PC-3 (cell line): ENCODE results near the gene NEDD4. TPM values are rescaled to one million over a fixed set of nuclear protein-coding genes. Genes with fewer than 3 reads are reported as not detected.

Experiments used
- ATAC-seq: fragments of 200-7000 bp; cut with Tn5 transposase; 2 replicates; pipeline ENCODE4 v1.9.1; 2020; ENCODE audit warnings: mild to moderate bottlenecking, moderate library complexity
- BruUV-seq: library from RNA; stranded (reverse); fragments of 400-500 nt; replicated peaks from 2 replicates; lab custom pipeline; 2021; lab: Mats Ljungman, UMichigan
- CTCF ChIA-PET: fragments of 300-600 bp; sonication (Branson Sonifier 250); formaldehyde crosslinking; loops from one replicate; lab custom pipeline; 2022; ENCODE audit warnings: antibody characterized with exemption; lab: Charles Lee
- POLR2A ChIA-PET: fragments of 300-600 bp; sonication (Branson Sonifier 250); formaldehyde crosslinking; loops from one replicate; lab custom pipeline; 2022; ENCODE audit warnings: antibody characterized with exemption; ENCODE audit not compliant: unreplicated experiment; lab: Charles Lee
- DNase-seq: peaks from one replicate; pipeline ENCODE4 v3.0.0-alpha.2; 2015
- H2AFZ ChIP-seq: fragments of 300-600 bp; sonication (generic); 2 replicates; pipeline ENCODE4 v1.6.0; 2016; ENCODE audit warnings: antibody characterized with exemption, low read length
- H3F3A ChIP-seq: fragments of 300-600 bp; sonication (generic); one replicate; pipeline ENCODE4 v1.6.0; 2017; ENCODE audit warnings: antibody characterized with exemption, low read length, control low read depth, mild to moderate bottlenecking; ENCODE audit not compliant: unreplicated experiment
- H3K27ac ChIP-seq: fragments of 300-600 bp; sonication (generic); 2 replicates; pipeline ENCODE4 v1.5.1; 2016; ENCODE audit warnings: mild to moderate bottlenecking, low read length
- H3K27me3 ChIP-seq: fragments of 300-600 bp; sonication (generic); 2 replicates; pipeline ENCODE4 v1.6.1; 2016; ENCODE audit warnings: low read length, mixed read lengths
- H3K36me3 ChIP-seq: fragments of 300-600 bp; sonication (generic); 2 replicates; pipeline ENCODE4 v1.6.1; 2016; ENCODE audit warnings: low read depth, mixed run types, low read length, mixed read lengths
- H3K4me1 ChIP-seq: fragments of 300-600 bp; sonication (generic); 2 replicates; pipeline ENCODE4 v1.5.1; 2016; ENCODE audit warnings: low read length; ENCODE audit not compliant: insufficient read depth
- H3K4me2 ChIP-seq: fragments of 300-600 bp; sonication (generic); 2 replicates; pipeline ENCODE4 v1.6.0; 2016; ENCODE audit warnings: low read length
- H3K4me3 ChIP-seq: fragments of 300-600 bp; sonication (generic); 2 replicates; pipeline ENCODE4 v1.5.1; 2016; ENCODE audit warnings: mild to moderate bottlenecking, low read length, mixed read lengths
- H3K79me2 ChIP-seq: fragments of 300-600 bp; sonication (generic); 2 replicates; pipeline ENCODE4 v1.6.1; 2017; ENCODE audit warnings: low read length, mixed read lengths
- H3K9ac ChIP-seq: fragments of 300-600 bp; sonication (generic); 2 replicates; pipeline ENCODE4 v1.6.0; 2016; ENCODE audit warnings: mild to moderate bottlenecking, low read length
- H3K9me2 ChIP-seq: fragments of 300-600 bp; sonication (generic); replicated peaks from 2 replicates; pipeline ENCODE4 v1.6.1; 2016; ENCODE audit warnings: mixed run types, low read length, mixed read lengths
- H3K9me3 ChIP-seq: fragments of 300-600 bp; sonication (generic); 2 replicates; pipeline ENCODE4 v1.6.1; 2016; ENCODE audit warnings: low read length, mixed read lengths
- H4K20me1 ChIP-seq: fragments of 300-600 bp; sonication (generic); 2 replicates; pipeline ENCODE4 v1.6.1; 2016; ENCODE audit warnings: low read length, mixed read lengths
- CTCF ChIP-seq: fragments of 300-600 bp; sonication (generic); conservative IDR thresholded peaks from 2 replicates; pipeline ENCODE4 v1.5.1; 2017; ENCODE audit warnings: antibody characterized with exemption, low read depth, mild to moderate bottlenecking, low read length
- EZH2 ChIP-seq: fragments of 300-600 bp; sonication (generic); IDR thresholded peaks from one replicate; pipeline ENCODE4 v1.6.1; 2017; ENCODE audit warnings: antibody characterized with exemption, mild to moderate bottlenecking, low read length; ENCODE audit not compliant: unreplicated experiment
- EZH2phosphoT487 ChIP-seq: fragments of 300-600 bp; sonication (generic); IDR thresholded peaks from 2 replicates; pipeline ENCODE4 v1.6.1; 2018; ENCODE audit warnings: mild to moderate bottlenecking, antibody characterized with exemption, low read length, borderline replicate concordance
- intact Hi-C: fragments of 100-400 bp; cut with micrococcal nuclease; formaldehyde crosslinking; loops from 2 replicates; pipeline ENCODE4 v1.9.0; 2023
- total RNA-seq: library from RNA; depleted of rRNA; stranded (reverse); fragments of >200 nt; gene quantifications from 2 replicates; pipeline ENCODE4 v1.2.3, GENCODE V29; 2014

NEDD4 gene
- total RNA-seq, 1 experiment from 2014 or later = 9.6 TPM

- ChIA-PET CTCF (interaction anchor here (0.5 kb wide), 1 partner anchor 33 kb away, joined by 6 read pairs; no protein-coding TSS in a partner anchor), POLR2A (no interaction called here)
- H3K9ac ChIP-seq = no peak overlapping the region
- TF ChIP-seq EZH2 (no peak), CTCF (no peak), EZH2phosphoT487 (no peak)
- no peaks in the 10 kb centered on the region for H3K36me3 ChIP-seq
- no peaks in the 10 kb centered on the region for H3K9me3 ChIP-seq
- H2AFZ ChIP-seq = no peak overlapping the region
- H3K9me2 ChIP-seq = no peaks in the 10 kb centered on the region
- H3F3A ChIP-seq = no peaks in the 10 kb centered on the region
- H3K4me3 ChIP-seq = no peak overlapping the region
- H3K79me2 ChIP-seq = no peaks in the 10 kb centered on the region
- no peaks in the 10 kb centered on the region for H3K4me1 ChIP-seq
- ATAC-seq (no peak), DNase-seq (no peak)
- no peak overlapping the region for H3K27ac ChIP-seq
- no peak overlapping the region for H3K4me2 ChIP-seq
- intact Hi-C loops = no loop called here
- no peaks in the 10 kb centered on the region for H3K27me3 ChIP-seq
- BruUV-seq = no TSS peak
- H4K20me1 ChIP-seq = no peaks in the 10 kb centered on the region
These were observed 173.4 kb downstream of the NEDD4 start for GRCh38 chr15:55820043-55820442.

- ChIA-PET CTCF (no interaction called here), POLR2A (no interaction called here)
- Histone ChIP-seq H3K4me1 (no peaks in the 10 kb centered on the region), H3K9me2 (no peaks in the 10 kb centered on the region), H3K9me3 (no peaks in the 10 kb centered on the region), H3K4me2 (no peak overlapping the region), H3K36me3 (no peaks in the 10 kb centered on the region), H3K27ac (no peak overlapping the region), H2AFZ (no peak overlapping the region), H3K9ac (no peak overlapping the region), H3K79me2 (no peaks in the 10 kb centered on the region), H4K20me1 (no peaks in the 10 kb centered on the region), H3K27me3 (no peaks in the 10 kb centered on the region), H3F3A (no peaks in the 10 kb centered on the region), H3K4me3 (no peak overlapping the region)
- no TSS peak for BruUV-seq
- TF ChIP-seq CTCF = no peak
- no peak for TF ChIP-seq EZH2phosphoT487
- no peak for TF ChIP-seq EZH2
- ATAC-seq (no peak), DNase-seq (no peak)
- intact Hi-C loops = no loop called here
These were observed 173.9 kb downstream of the NEDD4 start for GRCh38 chr15:55819397-55820034.

- H3K27me3 ChIP-seq = no peaks in the 10 kb centered on the region
- ATAC-seq (no peak), DNase-seq (no peak)
- H3K9me2 ChIP-seq = no peaks in the 10 kb centered on the region
- H2AFZ ChIP-seq = no peak overlapping the region
- no peak overlapping the region for H3K4me2 ChIP-seq
- POLR2A ChIA-PET = no interaction called here
- no peak overlapping the region for H3K4me3 ChIP-seq
- BruUV-seq = no TSS peak
- H3K9ac ChIP-seq = no peak overlapping the region
- no peaks in the 10 kb centered on the region for H3K4me1 ChIP-seq
- no peaks in the 10 kb centered on the region for H3K36me3 ChIP-seq
- no peaks in the 10 kb centered on the region for H3K79me2 ChIP-seq
- TF ChIP-seq CTCF (no peak), EZH2 (no peak), EZH2phosphoT487 (no peak)
- no peak overlapping the region for H3K27ac ChIP-seq
- intact Hi-C loops = no loop called here
- H4K20me1 ChIP-seq = no peaks in the 10 kb centered on the region
- H3F3A ChIP-seq = no peaks in the 10 kb centered on the region
- CTCF ChIA-PET = interaction anchor here (0.6 to 0.7 kb wide), 2 partner anchors 41 to 167 kb away, joined by 5 to 8 read pairs; no protein-coding TSS in a partner anchor
- no peaks in the 10 kb centered on the region for H3K9me3 ChIP-seq
These were observed 177.4 kb downstream of the NEDD4 start for GRCh38 chr15:55816017-55816416.
